Right lobe of liver (tissue), 6 donors: ENCODE measurements around the gene L3MBTL2. TPM values are rescaled to one million over a fixed set of nuclear protein-coding genes. Genes with fewer than 3 reads are reported as not detected.
"Not testable (repeated sequence)": the region's sequence is repeated elsewhere in the genome, so short reads cannot be mapped to it uniquely, and the experiment has no call there.

Experiments
- ATAC-seq, 4 donors: fragments of 200-7000 bp; cut with Tn5 transposase; one replicate each; pipeline ENCODE4 v1.9.1; 2020; ENCODE audit warnings: mild to moderate bottlenecking in 4 of 4, moderate library complexity in 4 of 4
- DNase-seq, 3 donors: peaks; one replicate each; pipeline ENCODE4 v3.0.0-alpha.2; 2020
- H3K27ac ChIP-seq, 3 donors: fragments of 200-600 bp; one replicate each; pipeline ENCODE4 v1.8.0; 2022
- H3K27me3 ChIP-seq, 2 donors: fragments of 200-600 bp; one replicate each; pipeline ENCODE4 v1.8.0; 2022
- H3K36me3 ChIP-seq, 4 donors: fragments of 200-600 bp; sonication (generic) in 1 of 4; one replicate each; pipeline versions ENCODE4 v1.5.1 to v1.8.0; 2017 to 2022; ENCODE audit warnings: control low read depth in 1 of 4
- H3K4me1 ChIP-seq, 4 donors: fragments of 200-600 bp; sonication (generic) in 1 of 4; one replicate each; pipeline versions ENCODE4 v1.5.1 to v1.8.0; 2017 to 2022; ENCODE audit warnings: control low read depth in 1 of 4
- H3K4me3 ChIP-seq, 3 donors: fragments of 200-600 bp; one replicate each; pipeline ENCODE4 v1.8.0; 2022
- H3K9me3 ChIP-seq, 4 donors: fragments of 200-600 bp; sonication (generic) in 1 of 4; one replicate each; pipeline versions ENCODE4 v1.5.1 to v1.8.0; 2017 to 2022; ENCODE audit warnings: control low read depth in 1 of 4
- CTCF ChIP-seq, 4 donors: fragments of 200-600 bp in 3 of 4; fragments of 450-650 bp in 1 of 4; IDR thresholded peaks; one replicate each; pipeline versions ENCODE4 v1.5.1 to v1.8.0; 2016 to 2022; ENCODE audit warnings: antibody characterized with exemption in 4 of 4, mild to moderate bottlenecking in 2 of 4
- POLR2A ChIP-seq: fragments of 450-650 bp; IDR thresholded peaks from one replicate; pipeline ENCODE4 v1.6.1; 2017; ENCODE audit warnings: antibody characterized with exemption, mild to moderate bottlenecking
- WGBS: methylation state at CpG from one replicate; pipeline ENCODE4 v1.1.6; 2018; ENCODE audit warnings: low coverage, low lambda C conversion rate; ENCODE audit not compliant: insufficient coverage; ENCODE audit errors: missing lambda C conversion rate; 5-methylcytosine and 5-hydroxymethylcytosine counted together
- intact Hi-C, 2 donors: fragments of 100-400 bp; cut with DNase I; formaldehyde crosslinking; loops; one replicate each; pipeline versions ENCODE4 v1.11.2 to v1.14.1; 2022
- total RNA-seq, 6 experiments: library from RNA; depleted of rRNA in 2 of 6; stranded (reverse); fragments of >200 nt in 2 of 6; fragmentation: NEBNext Ultra II Directional in 3 of 6; extraction: Animal tissue kit (Norgen Biotek cat#: 25700) in 3 of 6; gene quantifications; one replicate each; pipeline versions ENCODE4 v1.1.0 to v1.2.4, GENCODE V29; 2016 to 2023
- donor health status: DM: no; HTN: yes; CAD: no.
- donor health status: DM: no; HTN: no; CAD: no.
- donor health status: DM: no; HTN: no; CAD: no.
- donor health status: DM: no; HTN: yes; CAD: no.
- donor health status: DM: no; HTN: yes; CAD: no.

Gene L3MBTL2
- total RNA-seq, 6 experiments from 2014 or later = 6.6 to 11.7 (median 10.4) TPM

GRCh38 chr22:41252365-41252764 lies 47.3 kb downstream of the L3MBTL2 start:
- Histone ChIP-seq H3K27ac (no peak overlapping the region), H3K36me3 (peaks cover 0 to 67% (median 24%) of the 10 kb centered on the region in 4 donors), H3K4me1 (peaks cover 0 to 16% (median 5%) of the 10 kb centered on the region in 4 donors), H3K27me3 (no peaks in the 10 kb centered on the region), H3K4me3 (no peak overlapping the region), H3K9me3 (no peaks in the 10 kb centered on the region)
- 91% methylated on average over 6 of the region's 8 CpGs for WGBS
- no peak for TF ChIP-seq CTCF (IDR thresholded peaks at IDR 0.05)
- TF ChIP-seq POLR2A = no peak
- DNase-seq (no peak), ATAC-seq (no peak)
- intact Hi-C loops = no loop called here

- no peak for ATAC-seq
- peaks cover 0 to 80% (median 29%) of the 10 kb centered on the region in 4 donors for H3K36me3 ChIP-seq
Observed at GRCh38 chr22:41254230-41254629, 49.1 kb downstream of the L3MBTL2 start.

GRCh38 chr22:41256254-41257253 lies 51.4 kb downstream of the L3MBTL2 start:
- peak in 1 of 4 donors; percentile 75 for ATAC-seq
- TF ChIP-seq POLR2A = no peak
- no peak for TF ChIP-seq CTCF (IDR thresholded peaks at IDR 0.05)
- no peak for DNase-seq
- intact Hi-C loops = no loop called here
- no peaks in the 10 kb centered on the region for H3K4me1 ChIP-seq
- no peak overlapping the region for H3K27ac ChIP-seq
- H3K36me3 ChIP-seq = peaks cover 0 to 78% (median 22%) of the 10 kb centered on the region in 4 donors
- H3K9me3 ChIP-seq = no peaks in the 10 kb centered on the region
- WGBS = 73% methylated on average over 8 of the region's 20 CpGs
- no peaks in the 10 kb centered on the region for H3K27me3 ChIP-seq
- no peak overlapping the region for H3K4me3 ChIP-seq

More at GRCh38 chr22:41254230-41254629, 49.1 kb downstream of the L3MBTL2 start:
- Histone ChIP-seq H3K27ac (no peak overlapping the region), H3K27me3 (no peaks in the 10 kb centered on the region), H3K4me3 (no peak overlapping the region), H3K4me1 (no peaks in the 10 kb centered on the region), H3K9me3 (no peaks in the 10 kb centered on the region)
- DNase-seq = no peak
- intact Hi-C loops = no loop called here
- 93% methylated on average over 7 of the region's 7 CpGs for WGBS
- no peak for TF ChIP-seq POLR2A
- TF ChIP-seq CTCF (IDR thresholded peaks at IDR 0.05) = no peak

GRCh38 chr22:41257696-41258095 lies 52.6 kb downstream of the L3MBTL2 start:
- peaks cover 0 to 71% (median 18%) of the 10 kb centered on the region in 4 donors for H3K36me3 ChIP-seq
- WGBS = no CpG with 5 or more reads among the region's 11 CpGs

GRCh38 chr22:41259756-41260155 lies 54.6 kb downstream of the L3MBTL2 start:
- peaks cover 0 to 73% (median 22%) of the 10 kb centered on the region in 4 donors for H3K36me3 ChIP-seq
- DNase-seq = not testable (repeated sequence)

More at GRCh38 chr22:41257696-41258095, 52.6 kb downstream of the L3MBTL2 start:
- Histone ChIP-seq H3K27me3 (no peaks in the 10 kb centered on the region), H3K4me1 (peaks cover 0 to 9% (median 0%) of the 10 kb centered on the region in 4 donors), H3K9me3 (no peaks in the 10 kb centered on the region), H3K4me3 (no peak overlapping the region), H3K27ac (no peak overlapping the region)
- intact Hi-C loops = no loop called here
- no peak for TF ChIP-seq POLR2A
- no peak for TF ChIP-seq CTCF (IDR thresholded peaks at IDR 0.05)
- ATAC-seq (no peak), DNase-seq (no peak)

More at GRCh38 chr22:41259756-41260155, 54.6 kb downstream of the L3MBTL2 start:
- ATAC-seq, H3K4me3 ChIP-seq, intact Hi-C loops, H3K4me1 ChIP-seq, H3K27me3 ChIP-seq, H3K9me3 ChIP-seq, H3K27ac ChIP-seq: not testable (repeated sequence)
- WGBS = 97% methylated on average over 4 of the region's 4 CpGs
